Activated gamma-delta T cell treated with anti-CD3 and anti-CD28 coated beads, Interleukin-2, amount 50 U/mL, for 16 hours (primary cell): ENCODE data around the gene DSCAM.

ENCODE experiments used
- DNase-seq: peaks from one replicate; pipeline ENCODE4 v3.0.0-alpha.2; 2020; ENCODE audit warnings: low read depth

The DSCAM gene

GRCh38 chr21:40704141-40704540 lies 142.8 kb downstream of the DSCAM start:
- DNase-seq = no peak

- DNase-seq = no peak
These were observed 147.6 kb downstream of the DSCAM start for GRCh38 chr21:40699366-40699765.

- DNase-seq = no peak
These were observed 150.7 kb downstream of the DSCAM start for GRCh38 chr21:40696246-40696645.

- DNase-seq = no peak
These were observed 157.1 kb downstream of the DSCAM start for GRCh38 chr21:40689840-40690360.

- DNase-seq = no peak
These were observed 157.7 kb downstream of the DSCAM start for GRCh38 chr21:40689217-40689616.

GRCh38 chr21:40688106-40688864 lies 158.7 kb downstream of the DSCAM start:
- no peak for DNase-seq

- DNase-seq = no peak
These were observed 159.3 kb downstream of the DSCAM start for GRCh38 chr21:40687625-40688024.

- no peak for DNase-seq
These were observed 160.4 kb downstream of the DSCAM start for GRCh38 chr21:40686526-40686925.

GRCh38 chr21:40685141-40685540 lies 161.8 kb downstream of the DSCAM start:
- no peak for DNase-seq

GRCh38 chr21:40684726-40685125 lies 162.2 kb downstream of the DSCAM start:
- no peak for DNase-seq

- no peak for DNase-seq
These were observed 163.6 kb downstream of the DSCAM start for GRCh38 chr21:40683349-40683748.

- no peak for DNase-seq
These were observed 165.6 kb downstream of the DSCAM start for GRCh38 chr21:40681164-40681859.

GRCh38 chr21:40680311-40680710 lies 166.6 kb downstream of the DSCAM start:
- no peak for DNase-seq

- DNase-seq = no peak
These were observed 168.2 kb downstream of the DSCAM start for GRCh38 chr21:40678681-40679284.

GRCh38 chr21:40675017-40675416 lies 171.9 kb downstream of the DSCAM start:
- DNase-seq = no peak

GRCh38 chr21:40672602-40673001 lies 174.4 kb downstream of the DSCAM start:
- DNase-seq = no peak

GRCh38 chr21:40671716-40672115 lies 175.2 kb downstream of the DSCAM start:
- no peak for DNase-seq

GRCh38 chr21:40668555-40669275 lies 178.2 kb downstream of the DSCAM start:
- no peak for DNase-seq

- no peak for DNase-seq
These were observed 179.0 kb downstream of the DSCAM start for GRCh38 chr21:40667967-40668366.

- DNase-seq = no peak
These were observed 184.1 kb downstream of the DSCAM start for GRCh38 chr21:40662889-40663288.

- no peak for DNase-seq
These were observed 186.5 kb downstream of the DSCAM start for GRCh38 chr21:40660461-40660860.

GRCh38 chr21:40658311-40658710 lies 188.6 kb downstream of the DSCAM start:
- no peak for DNase-seq
